Cerebellar cortex (tissue), 1 donor: ENCODE results near the gene MIEF2.
"Not testable (repeated sequence)": the region's sequence is repeated elsewhere in the genome, so short reads cannot be mapped to it uniquely, and the experiment has no call there.

Source experiments
- DNase-seq: peaks from one replicate; pipeline ENCODE4 v3.0.0-alpha.2; 2015; ENCODE audit warnings: low spot score

The MIEF2 gene

DNA sequence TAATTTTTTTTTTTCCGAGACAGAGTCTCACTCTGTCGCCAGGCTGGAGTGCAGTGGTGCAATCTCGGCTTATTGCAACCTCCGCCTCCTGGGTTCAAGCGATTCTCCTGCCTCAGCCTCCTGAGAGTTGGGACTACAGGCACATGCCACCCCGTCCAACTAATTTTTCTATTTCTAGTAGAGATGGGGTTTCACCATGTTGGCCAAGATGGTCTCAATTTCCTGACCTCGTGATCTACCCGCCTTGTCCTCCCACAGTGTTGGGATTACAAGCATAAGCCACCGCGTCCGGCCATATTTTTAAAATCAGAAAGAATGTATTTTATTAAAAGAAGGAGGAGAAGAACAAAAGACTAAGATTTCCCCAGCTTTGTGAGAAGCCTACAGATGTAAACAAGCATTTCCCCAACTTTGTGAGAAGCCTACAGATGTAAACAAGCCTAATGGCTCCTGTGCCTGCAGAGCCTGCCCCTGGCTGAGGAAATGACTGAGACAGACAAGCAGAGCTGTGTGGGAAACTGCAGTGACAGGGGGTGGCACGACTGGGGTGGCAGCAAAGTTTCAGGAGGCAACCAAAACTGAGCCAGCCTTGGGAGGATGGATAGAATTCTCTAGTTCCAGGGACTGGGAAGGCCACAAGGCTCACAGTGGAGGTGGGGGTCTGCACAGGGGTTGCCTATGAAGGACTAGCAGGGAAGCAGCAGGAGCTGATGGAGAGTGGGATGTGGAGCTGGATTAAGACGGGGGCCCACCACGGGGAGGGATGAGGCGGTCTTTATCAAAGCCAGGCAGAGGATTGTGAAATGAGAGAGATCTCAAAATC, 31.5 kb downstream of the MIEF2 start:
- DNase-seq, result no peak

DNA sequence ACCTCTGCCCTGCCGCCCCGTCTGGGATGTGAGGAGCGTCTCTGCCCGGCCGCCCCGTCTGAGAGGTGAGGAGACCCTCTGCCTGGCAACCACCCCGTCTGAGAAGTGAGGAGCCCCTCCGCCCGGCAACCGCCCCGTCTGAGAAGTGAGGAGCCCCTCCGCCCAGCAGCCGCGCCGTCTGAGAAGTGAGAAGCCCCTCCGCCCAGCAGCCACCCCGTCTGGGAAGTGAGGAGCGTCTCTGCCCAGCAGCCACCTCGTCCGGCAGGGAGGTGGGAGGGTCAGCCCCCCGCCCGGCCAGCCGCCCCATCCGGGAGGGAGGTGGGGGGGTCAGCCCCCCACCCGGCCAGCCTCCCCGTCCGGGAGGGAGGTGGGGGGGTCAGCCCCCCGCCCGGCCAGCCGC, 37.6 kb downstream of the MIEF2 start:
- DNase-seq, result not testable (repeated sequence)

DNA sequence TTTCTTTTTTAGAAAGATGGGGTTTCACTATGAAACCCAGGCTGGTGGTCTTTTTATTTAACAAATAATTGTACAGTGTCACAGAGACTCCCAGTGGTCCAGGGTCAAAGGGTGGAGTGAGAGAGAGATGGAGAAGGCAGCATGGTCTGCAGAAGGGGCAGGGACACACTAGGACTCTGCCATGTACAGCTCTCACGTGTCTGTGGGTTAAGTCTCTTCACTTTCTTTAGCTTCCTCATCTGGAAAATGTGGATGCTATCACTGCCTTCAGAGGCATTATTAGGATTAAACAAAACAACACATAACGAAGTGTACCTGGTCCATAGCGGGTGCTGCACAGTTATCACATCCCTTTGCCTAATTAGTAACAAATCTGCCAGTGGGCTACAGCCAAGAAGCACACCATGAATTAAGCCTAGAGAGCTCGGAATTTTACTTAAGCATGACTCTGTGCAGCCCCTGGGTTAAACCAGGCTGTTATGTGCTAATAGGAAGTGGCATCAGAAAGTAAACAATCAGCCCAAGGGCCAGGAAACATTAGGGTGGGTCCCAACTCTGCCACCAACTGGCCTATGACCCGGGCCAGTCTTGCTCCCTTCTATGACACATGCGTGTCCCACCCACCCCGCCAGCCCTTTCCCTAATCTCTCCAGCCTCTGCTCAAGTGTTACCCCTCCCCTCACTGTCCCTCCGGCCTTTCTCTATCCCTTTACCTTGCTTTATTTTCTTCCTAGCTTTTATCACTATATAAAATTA, 40.4 kb downstream of the MIEF2 start:
- no peak for DNase-seq

DNA sequence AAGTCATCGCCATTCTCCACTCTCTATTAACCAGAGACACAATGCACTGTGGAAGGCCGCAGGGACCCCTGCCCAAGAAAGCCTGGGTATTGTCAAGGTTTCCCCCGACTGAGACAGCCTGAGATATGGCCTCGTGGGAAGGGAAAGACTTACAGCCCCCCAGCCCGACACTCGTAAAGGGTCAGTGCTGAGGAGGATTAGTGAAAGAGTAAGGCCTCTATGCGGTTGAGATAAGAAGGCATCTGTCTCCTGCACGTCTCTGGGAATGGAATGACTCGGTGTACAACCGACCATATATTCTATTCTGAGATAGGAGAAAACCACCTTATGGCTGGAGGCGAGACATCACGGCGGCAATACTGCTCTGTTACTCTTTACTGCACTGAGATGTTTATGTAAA, 42.7 kb downstream of the MIEF2 start:
- DNase-seq, result not testable (repeated sequence)

DNA sequence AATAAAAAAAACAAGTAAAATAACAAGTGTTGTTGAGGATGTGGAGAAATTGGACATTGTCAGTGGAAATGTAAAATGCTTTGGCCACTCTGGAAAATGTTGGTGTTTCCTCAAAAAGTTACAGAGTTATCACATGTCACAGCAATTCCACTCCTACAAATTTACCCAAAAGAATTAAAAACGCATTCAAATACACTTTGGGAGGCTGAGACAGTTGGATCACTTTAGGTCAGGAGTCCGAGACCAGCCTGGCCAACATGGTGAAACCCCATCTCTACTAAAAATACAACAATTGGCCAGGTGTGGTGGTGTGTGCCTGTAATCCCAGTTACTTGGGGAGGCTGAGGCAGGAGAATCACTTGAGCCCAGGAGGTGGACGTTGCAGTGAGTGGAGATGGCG, 48.7 kb downstream of the MIEF2 start:
- DNase-seq, result no peak

DNA sequence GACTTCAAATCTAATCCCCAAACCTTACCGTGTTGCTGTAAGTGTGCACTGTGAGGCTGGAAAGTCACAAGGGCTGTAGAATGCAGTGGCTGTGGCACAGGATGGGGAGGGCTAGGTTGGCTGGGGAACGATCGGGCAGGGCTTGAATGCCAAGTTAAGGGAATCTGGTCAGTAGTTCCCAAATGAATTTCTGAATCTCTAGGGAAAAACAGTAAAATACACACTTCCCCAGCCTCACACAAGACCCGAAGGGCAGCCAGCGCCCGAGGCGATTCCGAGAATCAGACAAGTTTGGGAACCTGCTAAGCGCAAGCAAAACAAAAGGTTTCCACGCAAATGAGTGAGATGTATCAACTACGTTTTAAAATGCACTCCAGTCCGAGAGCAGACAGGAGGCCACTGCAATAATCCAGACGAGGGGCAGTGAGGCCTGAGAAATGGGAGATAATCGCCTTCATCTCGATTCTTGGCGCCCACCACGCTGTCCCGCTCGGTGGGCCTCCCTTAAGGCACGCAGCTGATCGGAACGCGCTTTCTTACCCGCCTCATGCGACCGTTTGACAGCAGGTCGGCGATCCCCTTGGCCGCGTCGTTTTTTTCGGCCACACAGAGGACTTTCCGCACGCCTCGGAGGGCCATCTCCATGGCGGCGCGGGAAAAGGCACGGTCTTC, 53.7 kb downstream of the MIEF2 start:
- no peak for DNase-seq

- DNase-seq, result peak; percentile 99
These were observed 54.5 kb downstream of the MIEF2 start, which contains the start of the genes SMCR8 and TOP3A for GRCh38 chr17:18314731-18315561. SMCR8 (plus strand) TSS chr17:18315293; CDS start chr17:18315790, 497 bp downstream. TOP3A (minus strand) TSS chr17:18314994; CDS start chr17:18314778, 216 bp downstream.

DNA sequence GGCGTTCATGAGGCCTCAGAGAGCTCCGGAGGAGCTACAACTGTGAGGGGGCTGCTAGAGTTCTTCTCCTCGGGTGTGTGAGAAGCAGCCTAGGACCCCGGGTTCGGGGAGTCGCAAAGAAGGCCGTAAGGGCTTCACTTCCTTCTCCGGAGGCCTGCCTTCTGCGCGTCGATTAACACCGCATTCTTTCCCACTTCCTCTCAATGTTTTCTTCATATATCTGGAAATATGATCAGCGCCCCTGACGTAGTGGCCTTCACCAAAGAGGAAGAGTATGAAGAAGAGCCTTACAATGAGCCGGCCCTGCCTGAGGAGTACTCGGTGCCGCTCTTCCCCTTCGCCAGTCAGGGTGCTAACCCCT, 55.1 kb downstream of the MIEF2 start:
- DNase-seq, result no peak

GRCh38 chr17:18315961-18316360, 55.5 kb downstream of the MIEF2 start:
- DNase-seq, result no peak
